ENCODE results near the gene CUBN. TPM values are rescaled to one million over a fixed set of nuclear protein-coding genes. Genes with fewer than 3 reads are reported as not detected.

The CUBN gene
- total and polyA plus RNA-seq, 4 donors: 5.1 to 10.6 (median 6.4) TPM

DNA sequence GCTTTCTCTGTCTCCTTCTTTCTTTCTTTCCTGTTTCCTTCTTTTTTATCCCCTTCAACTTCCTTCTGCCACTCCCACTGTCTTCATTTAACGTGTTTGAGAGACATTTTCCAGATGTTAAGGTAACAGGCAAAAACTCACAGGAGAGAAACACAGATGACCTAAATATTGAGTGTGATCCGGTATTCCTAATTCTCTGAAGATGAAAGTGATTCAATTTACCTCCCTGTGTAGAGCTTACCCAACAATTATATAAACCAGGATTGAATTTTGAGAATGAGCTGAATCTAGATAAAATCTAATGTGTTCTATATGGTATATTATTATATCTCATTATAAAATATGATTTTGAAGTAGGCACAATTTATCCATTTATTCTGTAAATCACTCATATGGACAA, 265.8 kb downstream of the CUBN start:
- Histone ChIP-seq H3K27me3 (ENCODE audit: control insufficient read depth, insufficient read depth, low read length) (no peaks in the 10 kb centered on the region), H3K9me3 (ENCODE audit: control insufficient read depth, insufficient read depth, low read length) (no peaks in the 10 kb centered on the region), H3K27ac (ENCODE audit: low read depth, low read length) (no peak overlapping the region), H3K4me1 (ENCODE audit: control insufficient read depth, insufficient read depth, low read length) (no peaks in the 10 kb centered on the region), H3K36me3 (ENCODE audit: control insufficient read depth, insufficient read depth, low read length) (no peaks in the 10 kb centered on the region), H3K4me3 (ENCODE audit: low read depth, low read length) (no peak overlapping the region)
- DNase-seq (ENCODE audit: low read depth in 4 of 6, low spot score in 6 of 6): no peak
- no CpG with 5 or more reads among the region's 2 CpGs for WGBS (ENCODE audit: insufficient coverage)

DNA sequence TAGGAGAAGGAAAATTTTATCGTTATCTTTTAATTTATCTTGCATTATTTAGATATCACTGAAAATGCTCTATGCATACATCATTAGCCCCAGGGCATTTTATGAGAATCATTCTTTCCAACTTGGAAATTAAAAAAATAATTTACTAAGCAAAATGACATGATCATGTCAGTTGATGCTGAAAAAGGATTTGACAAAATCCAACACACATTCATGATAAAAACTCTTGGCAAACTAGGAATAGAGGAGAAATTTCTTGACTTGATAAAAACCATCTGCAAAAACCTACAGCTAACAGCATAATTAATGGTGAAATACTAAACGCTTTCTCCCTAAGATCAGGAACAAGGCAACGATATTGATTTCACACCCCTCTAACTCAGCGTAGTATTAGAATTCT, 272.2 kb downstream of the CUBN start:
- H3K27me3 ChIP-seq (ENCODE audit: control insufficient read depth, insufficient read depth, low read length): no peaks in the 10 kb centered on the region
- no CpG with 5 or more reads among the region's 4 CpGs for WGBS (ENCODE audit: insufficient coverage)
- H3K36me3 ChIP-seq (ENCODE audit: control insufficient read depth, insufficient read depth, low read length): no peaks in the 10 kb centered on the region
- no peak for DNase-seq (ENCODE audit: low read depth in 4 of 6, low spot score in 6 of 6)
- no peak overlapping the region for H3K27ac ChIP-seq (ENCODE audit: low read depth, low read length)
- H3K9me3 ChIP-seq (ENCODE audit: control insufficient read depth, insufficient read depth, low read length): no peaks in the 10 kb centered on the region
- H3K4me1 ChIP-seq (ENCODE audit: control insufficient read depth, insufficient read depth, low read length): no peaks in the 10 kb centered on the region
- H3K4me3 ChIP-seq (ENCODE audit: low read depth, low read length): no peak overlapping the region

DNA sequence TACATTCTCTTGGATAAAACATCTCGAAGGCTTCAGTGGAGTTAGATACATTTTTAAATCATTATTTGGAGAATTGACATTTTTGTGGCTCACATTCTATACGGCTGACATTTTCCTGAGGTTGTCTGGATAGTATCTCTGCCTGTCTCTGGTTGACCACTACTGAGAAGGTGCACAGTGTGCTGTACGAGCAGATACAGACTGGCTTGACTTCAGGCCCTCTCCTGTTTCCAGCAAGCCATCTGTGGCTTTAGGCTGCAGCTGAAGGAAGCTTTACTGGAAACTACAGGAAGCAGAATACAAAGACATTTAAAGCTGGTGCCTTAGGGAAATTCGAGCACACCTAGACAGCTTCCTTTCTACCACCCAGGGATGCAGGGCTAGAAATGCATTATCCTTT, 273.0 kb downstream of the CUBN start:
- 45% methylated on average over 3 of the region's 4 CpGs for WGBS (ENCODE audit: insufficient coverage)
- peak overlapping the region; percentile 62 for H3K27ac ChIP-seq (ENCODE audit: low read depth, low read length)

DNA sequence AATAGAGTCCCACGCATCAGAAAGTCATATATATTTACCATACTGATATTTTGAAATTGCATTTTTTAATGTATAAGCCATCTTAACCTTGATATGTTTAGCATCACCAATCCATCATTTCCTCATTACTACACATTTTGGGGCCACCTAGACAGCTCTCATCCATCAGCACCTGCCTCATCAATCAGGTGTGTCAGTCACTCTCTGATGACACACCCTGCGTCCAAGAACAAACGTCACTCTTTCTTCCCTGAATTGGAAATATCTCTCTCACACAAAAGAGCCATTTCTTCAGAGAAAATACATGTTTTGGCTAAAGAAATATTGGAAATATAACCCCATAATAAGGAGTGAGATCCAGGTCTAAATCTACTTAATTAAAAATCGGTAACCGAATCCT, 273.5 kb downstream of the CUBN start:
- no CpG with 5 or more reads among the region's 5 CpGs for WGBS (ENCODE audit: insufficient coverage)
- Histone ChIP-seq H3K27me3 (ENCODE audit: control insufficient read depth, insufficient read depth, low read length) (no peaks in the 10 kb centered on the region), H3K4me3 (ENCODE audit: low read depth, low read length) (no peak overlapping the region), H3K9me3 (ENCODE audit: control insufficient read depth, insufficient read depth, low read length) (no peaks in the 10 kb centered on the region), H3K27ac (ENCODE audit: low read depth, low read length) (no peak overlapping the region), H3K4me1 (ENCODE audit: control insufficient read depth, insufficient read depth, low read length) (no peaks in the 10 kb centered on the region), H3K36me3 (ENCODE audit: control insufficient read depth, insufficient read depth, low read length) (no peaks in the 10 kb centered on the region)
- DNase-seq (ENCODE audit: low read depth in 4 of 6, low spot score in 6 of 6): no peak

More for the DNA sequence above, 273.0 kb downstream of the CUBN start:
- no peaks in the 10 kb centered on the region for H3K9me3 ChIP-seq (ENCODE audit: control insufficient read depth, insufficient read depth, low read length)
- H3K36me3 ChIP-seq (ENCODE audit: control insufficient read depth, insufficient read depth, low read length): no peaks in the 10 kb centered on the region
- peak in 1 of 6 donors; percentile 57 for DNase-seq (ENCODE audit: low read depth in 4 of 6, low spot score in 6 of 6)
- no peaks in the 10 kb centered on the region for H3K4me1 ChIP-seq (ENCODE audit: control insufficient read depth, insufficient read depth, low read length)
- H3K27me3 ChIP-seq (ENCODE audit: control insufficient read depth, insufficient read depth, low read length): no peaks in the 10 kb centered on the region
- H3K4me3 ChIP-seq (ENCODE audit: low read depth, low read length): no peak overlapping the region

DNA sequence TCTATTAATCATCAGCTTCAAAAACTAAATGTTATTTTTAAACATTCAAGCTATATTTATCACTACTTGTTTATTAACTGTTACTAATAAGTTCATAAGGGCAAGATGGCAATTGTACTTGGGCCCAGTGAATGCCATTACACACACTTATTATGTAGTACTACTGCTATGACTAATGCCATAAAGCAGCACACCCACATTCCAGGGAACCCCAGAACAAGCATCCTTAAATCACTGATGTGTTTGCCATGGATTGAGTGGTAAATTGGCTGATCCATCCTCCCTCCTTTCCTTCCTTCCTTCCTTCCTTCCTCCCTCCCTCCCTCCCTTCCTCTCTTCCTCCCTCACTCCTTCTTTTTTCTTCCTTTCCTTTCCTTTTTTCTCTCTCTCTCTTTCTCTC, 275.0 kb downstream of the CUBN start:
- no peaks in the 10 kb centered on the region for H3K27me3 ChIP-seq (ENCODE audit: control insufficient read depth, insufficient read depth, low read length)
- no peak overlapping the region for H3K27ac ChIP-seq (ENCODE audit: low read depth, low read length)
- no peaks in the 10 kb centered on the region for H3K36me3 ChIP-seq (ENCODE audit: control insufficient read depth, insufficient read depth, low read length)
- DNase-seq (ENCODE audit: low read depth in 4 of 6, low spot score in 6 of 6): no peak
- H3K4me3 ChIP-seq (ENCODE audit: low read depth, low read length): no peak overlapping the region
- no peaks in the 10 kb centered on the region for H3K9me3 ChIP-seq (ENCODE audit: control insufficient read depth, insufficient read depth, low read length)
- H3K4me1 ChIP-seq (ENCODE audit: control insufficient read depth, insufficient read depth, low read length): no peaks in the 10 kb centered on the region

DNA sequence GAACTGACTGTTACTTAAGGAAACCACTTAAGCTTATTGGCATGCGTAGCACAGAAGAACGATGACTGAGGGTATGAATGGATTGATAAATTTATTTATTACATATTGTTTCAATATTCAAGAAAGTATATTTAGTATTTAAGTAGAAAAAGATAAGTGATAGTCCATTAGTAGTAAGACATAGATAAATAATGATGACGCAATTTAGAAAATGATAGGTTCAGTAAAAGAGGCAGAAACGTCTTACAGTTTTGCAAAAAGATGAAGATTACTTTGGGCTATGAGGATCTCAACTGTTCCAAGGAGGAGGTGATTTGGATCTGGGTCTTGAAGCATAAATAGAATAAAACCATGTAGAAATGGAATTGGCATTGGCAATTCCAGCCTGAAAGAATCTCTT, 275.8 kb downstream of the CUBN start:
- no peak overlapping the region for H3K27ac ChIP-seq (ENCODE audit: low read depth, low read length)
- H3K4me3 ChIP-seq (ENCODE audit: low read depth, low read length): no peak overlapping the region
- H3K9me3 ChIP-seq (ENCODE audit: control insufficient read depth, insufficient read depth, low read length): no peaks in the 10 kb centered on the region
- H3K36me3 ChIP-seq (ENCODE audit: control insufficient read depth, insufficient read depth, low read length): no peaks in the 10 kb centered on the region
- no peaks in the 10 kb centered on the region for H3K4me1 ChIP-seq (ENCODE audit: control insufficient read depth, insufficient read depth, low read length)
- no peaks in the 10 kb centered on the region for H3K27me3 ChIP-seq (ENCODE audit: control insufficient read depth, insufficient read depth, low read length)
- DNase-seq (ENCODE audit: low read depth in 4 of 6, low spot score in 6 of 6): no peak
- WGBS (ENCODE audit: insufficient coverage): 90% methylated on average over 2 of the region's 4 CpGs

DNA sequence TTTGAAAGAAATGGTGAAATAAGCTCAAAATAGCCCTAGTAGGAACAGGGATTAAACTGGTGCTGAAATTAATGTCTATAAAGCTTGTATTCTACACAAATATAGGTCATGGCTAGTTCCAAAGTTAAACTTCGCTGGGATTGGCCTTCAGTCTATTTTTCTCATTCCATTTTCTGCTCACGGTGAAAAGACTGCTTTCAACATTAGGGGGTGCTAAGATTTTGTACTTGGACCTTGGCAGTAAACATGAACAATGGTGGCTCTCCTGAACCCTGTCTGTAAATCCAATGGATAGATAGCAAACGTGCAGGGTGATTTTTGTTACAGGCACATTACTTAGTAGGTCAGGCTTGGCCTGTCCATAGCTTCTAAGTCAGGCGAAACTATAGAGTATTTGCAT, 276.4 kb downstream of the CUBN start:
- Histone ChIP-seq H3K4me3 (ENCODE audit: low read depth, low read length) (no peak overlapping the region), H3K36me3 (ENCODE audit: control insufficient read depth, insufficient read depth, low read length) (no peaks in the 10 kb centered on the region), H3K27ac (ENCODE audit: low read depth, low read length) (no peak overlapping the region), H3K9me3 (ENCODE audit: control insufficient read depth, insufficient read depth, low read length) (no peaks in the 10 kb centered on the region), H3K27me3 (ENCODE audit: control insufficient read depth, insufficient read depth, low read length) (no peaks in the 10 kb centered on the region), H3K4me1 (ENCODE audit: control insufficient read depth, insufficient read depth, low read length) (no peaks in the 10 kb centered on the region)
- 28% methylated on average over 2 of the region's 4 CpGs for WGBS (ENCODE audit: insufficient coverage)
- DNase-seq (ENCODE audit: low read depth in 4 of 6, low spot score in 6 of 6): peak in 3 of 6 donors; percentile 41 to 91 (median 74)

DNA sequence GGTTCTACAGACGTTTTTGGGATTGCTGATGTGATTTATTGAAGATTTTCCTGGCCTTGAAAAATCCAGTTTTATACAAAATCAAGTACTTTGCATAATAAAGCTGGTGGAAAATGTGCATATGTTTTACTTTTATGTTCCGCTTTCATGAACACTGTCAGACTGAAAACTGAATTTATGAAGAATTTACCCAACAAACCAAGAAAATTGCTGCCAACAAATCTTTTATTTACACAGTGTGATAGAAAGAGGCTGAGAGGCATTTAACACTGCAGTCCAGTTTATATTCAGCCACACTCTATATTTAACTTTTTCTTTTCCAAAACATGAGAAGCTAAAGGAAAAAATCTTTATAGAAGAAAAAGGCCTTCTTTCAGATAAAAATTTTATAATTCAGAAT, 277.0 kb downstream of the CUBN start:
- H3K4me3 ChIP-seq (ENCODE audit: low read depth, low read length): no peak overlapping the region
- H3K4me1 ChIP-seq (ENCODE audit: control insufficient read depth, insufficient read depth, low read length): no peaks in the 10 kb centered on the region
- no peaks in the 10 kb centered on the region for H3K36me3 ChIP-seq (ENCODE audit: control insufficient read depth, insufficient read depth, low read length)
- no peak overlapping the region for H3K27ac ChIP-seq (ENCODE audit: low read depth, low read length)
- peak in 1 of 6 donors; percentile 22 for DNase-seq (ENCODE audit: low read depth in 4 of 6, low spot score in 6 of 6)
- WGBS (ENCODE audit: insufficient coverage): no CpG with 5 or more reads among the region's 2 CpGs
- H3K27me3 ChIP-seq (ENCODE audit: control insufficient read depth, insufficient read depth, low read length): no peaks in the 10 kb centered on the region
- H3K9me3 ChIP-seq (ENCODE audit: control insufficient read depth, insufficient read depth, low read length): no peaks in the 10 kb centered on the region

DNA sequence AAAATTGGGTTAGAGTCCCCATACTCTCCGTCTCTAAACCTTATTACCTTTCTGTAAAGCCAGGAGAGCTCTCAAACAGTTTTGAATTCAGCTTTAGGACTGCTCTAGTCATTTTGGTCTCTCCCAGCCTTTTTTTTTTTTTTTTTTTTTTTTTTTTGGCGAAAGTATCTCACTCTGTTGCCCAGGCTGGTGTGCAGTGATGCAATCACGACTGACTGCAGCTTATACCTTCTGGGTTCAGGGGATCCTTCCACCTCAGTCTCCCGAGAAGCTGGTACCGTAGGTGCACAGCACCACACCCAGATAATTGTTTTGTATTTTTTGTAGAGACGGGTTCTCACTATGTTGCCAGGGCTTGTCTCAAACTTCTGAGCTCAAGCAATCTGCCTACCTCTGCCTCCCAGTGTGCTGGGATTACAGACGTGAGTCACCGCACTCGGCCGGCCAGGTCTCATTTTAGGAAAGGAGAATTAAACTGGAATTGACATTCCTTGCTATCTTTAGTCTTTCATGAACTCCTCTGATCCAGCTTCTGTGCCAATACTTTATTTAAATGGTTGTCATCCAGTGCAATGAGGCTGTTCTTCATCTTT, 281.0 kb downstream of the CUBN start:
- H3K9me3 ChIP-seq (ENCODE audit: control insufficient read depth, insufficient read depth, low read length): no peaks in the 10 kb centered on the region
- no peaks in the 10 kb centered on the region for H3K36me3 ChIP-seq (ENCODE audit: control insufficient read depth, insufficient read depth, low read length)
- H3K27me3 ChIP-seq (ENCODE audit: control insufficient read depth, insufficient read depth, low read length): no peaks in the 10 kb centered on the region
- H3K4me1 ChIP-seq (ENCODE audit: control insufficient read depth, insufficient read depth, low read length): no peaks in the 10 kb centered on the region
- no peak overlapping the region for H3K27ac ChIP-seq (ENCODE audit: low read depth, low read length)
- no peak overlapping the region for H3K4me3 ChIP-seq (ENCODE audit: low read depth, low read length)
- no CpG with 5 or more reads among the region's 10 CpGs for WGBS (ENCODE audit: insufficient coverage)
- DNase-seq (ENCODE audit: low read depth in 4 of 6, low spot score in 6 of 6): no peak

DNA sequence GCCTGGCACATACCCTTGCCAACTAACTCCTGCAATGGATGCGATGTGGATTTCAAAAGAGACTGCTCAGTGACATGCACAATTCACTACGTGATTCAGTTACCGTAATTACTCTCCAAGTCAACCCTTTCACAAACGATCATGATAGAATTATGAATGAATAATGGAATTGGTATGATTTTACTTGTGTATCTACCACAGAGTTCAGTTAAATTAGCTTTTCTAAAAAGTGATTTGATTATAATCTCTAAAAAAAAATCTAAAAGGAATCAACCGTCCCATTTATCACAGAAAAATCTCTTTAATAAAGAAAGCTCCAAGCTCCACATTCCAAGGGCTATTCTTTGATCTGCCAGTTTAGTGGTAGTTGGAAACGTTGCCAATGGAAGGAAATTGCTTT, 282.0 kb downstream of the CUBN start:
- no peaks in the 10 kb centered on the region for H3K9me3 ChIP-seq (ENCODE audit: control insufficient read depth, insufficient read depth, low read length)
- H3K4me1 ChIP-seq (ENCODE audit: control insufficient read depth, insufficient read depth, low read length): no peaks in the 10 kb centered on the region
- H3K4me3 ChIP-seq (ENCODE audit: low read depth, low read length): no peak overlapping the region
- DNase-seq (ENCODE audit: low read depth in 4 of 6, low spot score in 6 of 6): no peak
- WGBS (ENCODE audit: insufficient coverage): no CpG with 5 or more reads among the region's 6 CpGs
- no peak overlapping the region for H3K27ac ChIP-seq (ENCODE audit: low read depth, low read length)
- no peaks in the 10 kb centered on the region for H3K36me3 ChIP-seq (ENCODE audit: control insufficient read depth, insufficient read depth, low read length)
- H3K27me3 ChIP-seq (ENCODE audit: control insufficient read depth, insufficient read depth, low read length): no peaks in the 10 kb centered on the region
